ENCODE results near the gene DARS1. TPM values are rescaled to one million over a fixed set of nuclear protein-coding genes. Genes with fewer than 3 reads are reported as not detected.

Gene DARS1
- total RNA-seq, 1 donor from 2014 or later = 63.1 TPM

GRCh38 chr2:135985826-135986393, 484 bp upstream of the DARS1 start:
- no peaks in the 10 kb centered on the region for H3K9me3 ChIP-seq
- H3K4me3 ChIP-seq = peak overlapping the region; percentile 73 to 100
- no peaks in the 10 kb centered on the region for H3K27me3 ChIP-seq
- DNase-seq (ENCODE audit: extremely low spot score in 2 of 2) = no peak
- H3K4me1 ChIP-seq = peaks cover 17% of the 10 kb centered on the region
- TF ChIP-seq POLR2A (IDR thresholded peaks at IDR 0.05) = no peak
- peak in 1 of 2 donors; percentile 1 for TF ChIP-seq POLR2AphosphoS5 (IDR thresholded peaks at IDR 0.05; ENCODE audit: insufficient read depth in 1 of 2, low read depth in 1 of 2)
- H3K36me3 ChIP-seq = peaks cover 0 to 8% of the 10 kb centered on the region in 2 donors
- intact Hi-C loops (cut with DNase I) = loop anchor here (10.0 kb wide), 1 partner anchor 241 kb away; the partner anchor contains the start of gene UBXN4
- H3K27ac ChIP-seq = peak overlapping the region; percentile 97

- no peak for DNase-seq (ENCODE audit: extremely low spot score in 2 of 2)
- TF ChIP-seq, protein P1, sequence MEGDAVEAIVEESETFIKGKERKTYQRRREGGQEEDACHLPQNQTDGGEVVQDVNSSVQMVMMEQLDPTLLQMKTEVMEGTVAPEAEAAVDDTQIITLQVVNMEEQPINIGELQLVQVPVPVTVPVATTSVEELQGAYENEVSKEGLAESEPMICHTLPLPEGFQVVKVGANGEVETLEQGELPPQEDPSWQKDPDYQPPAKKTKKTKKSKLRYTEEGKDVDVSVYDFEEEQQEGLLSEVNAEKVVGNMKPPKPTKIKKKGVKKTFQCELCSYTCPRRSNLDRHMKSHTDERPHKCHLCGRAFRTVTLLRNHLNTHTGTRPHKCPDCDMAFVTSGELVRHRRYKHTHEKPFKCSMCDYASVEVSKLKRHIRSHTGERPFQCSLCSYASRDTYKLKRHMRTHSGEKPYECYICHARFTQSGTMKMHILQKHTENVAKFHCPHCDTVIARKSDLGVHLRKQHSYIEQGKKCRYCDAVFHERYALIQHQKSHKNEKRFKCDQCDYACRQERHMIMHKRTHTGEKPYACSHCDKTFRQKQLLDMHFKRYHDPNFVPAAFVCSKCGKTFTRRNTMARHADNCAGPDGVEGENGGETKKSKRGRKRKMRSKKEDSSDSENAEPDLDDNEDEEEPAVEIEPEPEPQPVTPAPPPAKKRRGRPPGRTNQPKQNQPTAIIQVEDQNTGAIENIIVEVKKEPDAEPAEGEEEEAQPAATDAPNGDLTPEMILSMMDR (IDR thresholded peaks at IDR 0.05) = no peak
- no peak for TF ChIP-seq POLR2A (IDR thresholded peaks at IDR 0.05)
- TF ChIP-seq POLR2AphosphoS5 (IDR thresholded peaks at IDR 0.05; ENCODE audit: insufficient read depth in 1 of 2, low read depth in 1 of 2) = no peak
- Histone ChIP-seq H3K27ac (peak overlapping the region; percentile 97), H3K36me3 (peaks cover 0 to 13% of the 10 kb centered on the region in 2 donors), H3K9me3 (no peaks in the 10 kb centered on the region), H3K27me3 (no peaks in the 10 kb centered on the region), H3K4me3 (peak overlapping the region; percentile 73 to 100), H3K4me1 (peaks cover 17% of the 10 kb centered on the region)
- intact Hi-C loops (cut with DNase I) = loop anchor here (10.0 kb wide), 1 partner anchor 240 kb away; the partner anchor contains the start of gene UBXN4
Measured at GRCh38 chr2:135984199-135985017, 1.0 kb downstream of the DARS1 start.

GRCh38 chr2:135980434-135981079, 4.9 kb downstream of the DARS1 start:
- no peaks in the 10 kb centered on the region for H3K27me3 ChIP-seq
- peaks cover 0 to 33% of the 10 kb centered on the region in 2 donors for H3K36me3 ChIP-seq
- no peak overlapping the region for H3K27ac ChIP-seq
- intact Hi-C loops (cut with DNase I) = loop anchor here (10.0 kb wide), 1 partner anchor 236 kb away; the partner anchor contains the start of gene UBXN4
- DNase-seq (ENCODE audit: extremely low spot score in 2 of 2) = no peak
- peaks cover 17% of the 10 kb centered on the region for H3K4me1 ChIP-seq
- H3K9me3 ChIP-seq = no peaks in the 10 kb centered on the region
- no peak for TF ChIP-seq POLR2AphosphoS5 (IDR thresholded peaks at IDR 0.05; ENCODE audit: insufficient read depth in 1 of 2, low read depth in 1 of 2)
- no peak for TF ChIP-seq POLR2A (IDR thresholded peaks at IDR 0.05)
- TF ChIP-seq, protein P1 (IDR thresholded peaks at IDR 0.05) = no peak
- no peak overlapping the region for H3K4me3 ChIP-seq

DNA sequence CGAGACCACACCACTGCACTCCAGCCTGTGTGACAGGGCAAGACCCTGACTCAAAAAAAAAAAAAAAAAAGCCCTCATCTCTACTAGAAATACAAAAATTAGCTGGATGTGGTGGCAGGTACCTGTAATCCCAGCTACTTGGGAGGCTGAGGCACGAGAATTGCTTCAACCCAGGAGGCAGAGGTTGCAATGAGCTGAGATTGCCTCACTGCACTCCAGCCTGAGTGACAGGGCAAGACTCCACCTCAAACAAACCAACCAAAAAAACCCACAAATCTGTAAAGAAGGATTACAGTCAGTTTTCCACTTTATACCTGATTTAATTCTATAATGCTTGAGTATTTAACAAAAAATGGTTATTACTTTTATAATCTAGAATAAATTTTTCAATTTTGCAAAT, 9.7 kb downstream of the DARS1 start:
- intact Hi-C loops (cut with DNase I) = no loop called here
- Histone ChIP-seq H3K27me3 (no peaks in the 10 kb centered on the region), H3K4me3 (no peak overlapping the region), H3K36me3 (peaks cover 0 to 25% of the 10 kb centered on the region in 2 donors), H3K9me3 (no peaks in the 10 kb centered on the region), H3K4me1 (no peaks in the 10 kb centered on the region), H3K27ac (no peak overlapping the region)
- no peak for TF ChIP-seq POLR2AphosphoS5 (IDR thresholded peaks at IDR 0.05; ENCODE audit: insufficient read depth in 1 of 2, low read depth in 1 of 2)
- TF ChIP-seq, protein P1 (IDR thresholded peaks at IDR 0.05) = no peak
- TF ChIP-seq POLR2A (IDR thresholded peaks at IDR 0.05) = no peak
- no peak for DNase-seq (ENCODE audit: extremely low spot score in 2 of 2)

DNA sequence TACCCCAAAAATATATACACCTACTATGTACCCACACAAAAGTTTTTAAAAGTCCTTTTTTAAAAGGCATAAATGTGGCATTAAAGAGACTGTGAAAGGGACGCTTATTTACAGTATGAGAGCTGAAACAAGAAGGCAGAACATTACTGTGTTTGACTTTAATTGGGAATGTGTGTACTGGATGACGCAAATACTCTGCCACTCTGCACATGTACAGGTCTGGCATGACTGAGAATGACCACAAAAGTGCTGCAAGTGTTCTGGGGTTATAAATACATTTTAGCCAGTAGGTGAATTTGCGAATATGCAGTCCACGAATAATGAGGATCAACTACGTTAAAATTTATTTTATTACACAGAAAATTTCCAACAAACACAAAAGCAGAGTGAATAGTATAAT, 11.4 kb downstream of the DARS1 start:
- Histone ChIP-seq H3K4me1 (no peaks in the 10 kb centered on the region), H3K4me3 (no peak overlapping the region), H3K27me3 (no peaks in the 10 kb centered on the region), H3K36me3 (peaks cover 0 to 17% of the 10 kb centered on the region in 2 donors), H3K9me3 (no peaks in the 10 kb centered on the region), H3K27ac (no peak overlapping the region)
- TF ChIP-seq, protein P1 (IDR thresholded peaks at IDR 0.05) = no peak
- no peak for TF ChIP-seq POLR2A (IDR thresholded peaks at IDR 0.05)
- TF ChIP-seq POLR2AphosphoS5 (IDR thresholded peaks at IDR 0.05; ENCODE audit: insufficient read depth in 1 of 2, low read depth in 1 of 2) = no peak
- DNase-seq (ENCODE audit: extremely low spot score in 2 of 2) = no peak
- intact Hi-C loops (cut with DNase I) = no loop called here

Measured in vagina (tissue), 2 donors.